ENCODE results near the gene TXNRD2. TPM values are rescaled to one million over a fixed set of nuclear protein-coding genes. Genes with fewer than 3 reads are reported as not detected.

Gene TXNRD2
- total and polyA plus RNA-seq, 2 donors (not counting 1 experiment from before 2014, with no cell fraction given), result 24.8 to 36.2 TPM

GRCh38 chr22:19851291-19852176 lies 90.1 kb downstream of the TXNRD2 start:
- H3K9ac ChIP-seq (ENCODE audit: low read length), result no peak overlapping the region
- H3K36me3 ChIP-seq (replicated peaks in 1 of 2; ENCODE audit: control extremely low read depth in 1 of 2, control insufficient read depth in 1 of 2, extremely low read depth in 1 of 2, insufficient read depth in 2 of 2, low read length in 1 of 2), result peaks cover 0 to 18% of the 10 kb centered on the region in 2 experiments
- Mint-ChIP-seq H3K27me3 (no peaks in the 10 kb centered on the region), H3K4me1 (peaks cover 37% of the 10 kb centered on the region), H3K9me3 (ENCODE audit: insufficient read depth) (no peaks in the 10 kb centered on the region), H3K4me3 (peak overlapping the region; percentile 52), H3K27ac (no peak overlapping the region)
- H3K79me2 ChIP-seq (ENCODE audit: control insufficient read depth, insufficient read depth, low read length), result peaks cover 44% of the 10 kb centered on the region
- WGBS (ENCODE audit: insufficient coverage), result 91% methylated on average over 21 of the region's 21 CpGs
- peaks cover 36% of the 10 kb centered on the region for H4K20me1 ChIP-seq (ENCODE audit: control insufficient read depth, insufficient read depth, low read length, poor library complexity, severe bottlenecking)
- peaks cover 0 to 5% (median 0%) of the 10 kb centered on the region in 3 donors for H3K9me3 ChIP-seq (ENCODE audit: control extremely low read depth in 1 of 3, control insufficient read depth in 2 of 3, insufficient read depth in 1 of 3, low read length in 2 of 3)
- H2AFZ ChIP-seq (ENCODE audit: insufficient read depth, low read depth, low read length, poor library complexity, severe bottlenecking), result no peak overlapping the region
- DNase-seq (no peak), ATAC-seq (ENCODE audit: low read depth) (no peak)
- no peak for TF ChIP-seq EZH2 (IDR thresholded peaks at IDR 0.05; ENCODE audit: borderline replicate concordance, insufficient read depth, low read depth, low read length, poor library complexity, severe bottlenecking)
- TF ChIP-seq CTCF (IDR thresholded peaks at IDR 0.05), result no peak
- peaks cover 21 to 26% of the 10 kb centered on the region in 2 donors for H3K4me1 ChIP-seq (ENCODE audit: control insufficient read depth in 2 of 2, insufficient read depth in 2 of 2, low read length in 2 of 2)
- H3K27ac ChIP-seq (ENCODE audit: low read length in 2 of 2), result no peak overlapping the region
- H3K27me3 ChIP-seq (replicated peaks in 1 of 4; ENCODE audit: control extremely low read depth in 1 of 4, control insufficient read depth in 3 of 4, insufficient read depth in 4 of 4, low read length in 3 of 4), result no peaks in the 10 kb centered on the region
- intact Hi-C loops (cut with micrococcal nuclease), result loop anchor here (10.0 kb wide), 1 partner anchor 233 kb away; the partner anchor contains the start of gene DGCR8
- no peak overlapping the region for H3K4me3 ChIP-seq (ENCODE audit: control extremely low read depth in 1 of 5, extremely low read depth in 1 of 5, insufficient read depth in 1 of 5, low read depth in 2 of 5, low read length in 4 of 5)
- CTCF ChIA-PET, result interaction anchor here (0.6 to 1.2 kb wide), 2 partner anchors 19 to 107 kb away, joined by 3 to 4 read pairs; no protein-coding TSS in a partner anchor
- no peak overlapping the region for H3K4me2 ChIP-seq (replicated peaks; ENCODE audit: low read depth, low read length, poor library complexity, severe bottlenecking)
- POLR2A ChIA-PET, result no interaction called here

- CTCF ChIA-PET, result interaction anchor here (0.9 to 1.2 kb wide), 2 partner anchors 18 to 120 kb away, joined by 3 read pairs; no protein-coding TSS in a partner anchor
- H3K27me3 Mint-ChIP-seq, result no peaks in the 10 kb centered on the region
- Histone ChIP-seq H4K20me1 (ENCODE audit: control insufficient read depth, insufficient read depth, low read length, poor library complexity, severe bottlenecking) (peaks cover 40% of the 10 kb centered on the region), H3K79me2 (ENCODE audit: control insufficient read depth, insufficient read depth, low read length) (peaks cover 44% of the 10 kb centered on the region), H3K4me3 (ENCODE audit: control extremely low read depth in 1 of 5, extremely low read depth in 1 of 5, insufficient read depth in 1 of 5, low read depth in 2 of 5, low read length in 4 of 5) (no peak overlapping the region), H3K27ac (ENCODE audit: low read length in 2 of 2) (no peak overlapping the region), H3K9ac (ENCODE audit: low read length) (no peak overlapping the region), H3K9me3 (ENCODE audit: control extremely low read depth in 1 of 3, control insufficient read depth in 2 of 3, insufficient read depth in 1 of 3, low read length in 2 of 3) (peaks cover 0 to 5% (median 0%) of the 10 kb centered on the region in 3 donors), H3K4me2 (replicated peaks; ENCODE audit: low read depth, low read length, poor library complexity, severe bottlenecking) (no peak overlapping the region), H3K36me3 (replicated peaks in 1 of 2; ENCODE audit: control extremely low read depth in 1 of 2, control insufficient read depth in 1 of 2, extremely low read depth in 1 of 2, insufficient read depth in 2 of 2, low read length in 1 of 2) (peaks cover 0 to 18% of the 10 kb centered on the region in 2 experiments), H2AFZ (ENCODE audit: insufficient read depth, low read depth, low read length, poor library complexity, severe bottlenecking) (no peak overlapping the region), H3K27me3 (replicated peaks in 1 of 4; ENCODE audit: control extremely low read depth in 1 of 4, control insufficient read depth in 3 of 4, insufficient read depth in 4 of 4, low read length in 3 of 4) (no peaks in the 10 kb centered on the region), H3K4me1 (ENCODE audit: control insufficient read depth in 2 of 2, insufficient read depth in 2 of 2, low read length in 2 of 2) (peaks cover 15 to 20% of the 10 kb centered on the region in 2 donors)
- no peak for TF ChIP-seq EZH2 (IDR thresholded peaks at IDR 0.05; ENCODE audit: borderline replicate concordance, insufficient read depth, low read depth, low read length, poor library complexity, severe bottlenecking)
- no peak for TF ChIP-seq CTCF (IDR thresholded peaks at IDR 0.05)
- no peak for DNase-seq
- intact Hi-C loops (cut with micrococcal nuclease), result loop anchor here (10.0 kb wide), 1 partner anchor 234 kb away; the partner anchor contains the start of gene DGCR8
- POLR2A ChIA-PET, result no interaction called here
- no peak overlapping the region for H3K27ac Mint-ChIP-seq
- peaks cover 34% of the 10 kb centered on the region for H3K4me1 Mint-ChIP-seq
- no peak for ATAC-seq (ENCODE audit: low read depth)
- WGBS (ENCODE audit: insufficient coverage), result 99% methylated on average over 9 of the region's 9 CpGs
- H3K9me3 Mint-ChIP-seq (ENCODE audit: insufficient read depth), result no peaks in the 10 kb centered on the region
- no peak overlapping the region for H3K4me3 Mint-ChIP-seq
Measured at GRCh38 chr22:19850763-19851109, 90.9 kb downstream of the TXNRD2 start.
